WTC11 (cell line): Measurements from ENCODE around the gene SNRPD3. TPM values are rescaled to one million over a fixed set of nuclear protein-coding genes. Genes with fewer than 3 reads are reported as not detected.

Source experiments
- ATAC-seq: fragments of 200-7000 bp; cut with Tn5 transposase; 2 replicates; pipeline ENCODE4 v1.10.0; 2021; ENCODE audit warnings: mild to moderate bottlenecking, moderate library complexity
- CTCF ChIA-PET: fragments of 300-600 bp; sonication (Branson Sonifier 250); formaldehyde crosslinking; loops from one replicate; lab custom pipeline; 2021; ENCODE audit warnings: antibody characterized with exemption; lab: Charles Lee
- POLR2A ChIA-PET: fragments of 350-600 bp; sonication (Branson Sonifier 250); formaldehyde crosslinking; loops from one replicate; lab custom pipeline; 2021; ENCODE audit warnings: antibody characterized with exemption; lab: Charles Lee
- DNase-seq: peaks from one replicate; pipeline ENCODE4 v3.0.0; 2021; ENCODE audit warnings: low spot score
- H3K27ac Mint-ChIP-seq: 2 replicates; pipeline ENCODE4 v1.8.0; 2021; ENCODE audit warnings: mixed read lengths
- H3K27me3 Mint-ChIP-seq: 2 replicates; pipeline ENCODE4 v1.8.0; 2021; ENCODE audit warnings: low read depth, mild to moderate bottlenecking, moderate library complexity, mixed read lengths
- H3K36me3 Mint-ChIP-seq: 2 replicates; pipeline ENCODE4 v1.8.0; 2021; ENCODE audit warnings: mixed read lengths
- H3K4me1 Mint-ChIP-seq: 2 replicates; pipeline ENCODE4 v1.8.0; 2022; ENCODE audit warnings: mixed read lengths
- H3K4me3 Mint-ChIP-seq: 2 replicates; pipeline ENCODE4 v1.8.0; 2021; ENCODE audit warnings: mild to moderate bottlenecking, moderate library complexity, mixed read lengths
- H3K9me3 Mint-ChIP-seq: 2 replicates; pipeline ENCODE4 v1.8.0; 2021; ENCODE audit warnings: mixed read lengths
- FOXJ3 ChIP-seq: sonication (generic); formaldehyde crosslinking; IDR thresholded peaks from 2 replicates; pipeline ENCODE4 v1.9.0; 2021; ENCODE audit warnings: missing genetic modification reagents, mild to moderate bottlenecking, borderline replicate concordance
- FOXK1 ChIP-seq: sonication (generic); formaldehyde crosslinking; IDR thresholded peaks from 2 replicates; pipeline ENCODE4 v1.8.0; 2022; ENCODE audit warnings: mild to moderate bottlenecking, moderate library complexity, missing genetic modification reagents
- FOXP1 ChIP-seq: sonication (generic); formaldehyde crosslinking; IDR thresholded peaks from 2 replicates; pipeline ENCODE4 v1.8.0; 2022; ENCODE audit warnings: missing genetic modification reagents, mild to moderate bottlenecking, moderate library complexity, borderline replicate concordance
- HMGA2 ChIP-seq: fragments of 250-450 bp; sonication (Bioruptor Pico); IDR thresholded peaks from 2 replicates; pipeline ENCODE4 v1.4.0; 2021; ENCODE audit warnings: mild to moderate bottlenecking, moderate library complexity
- IRF2 ChIP-seq: sonication (generic); formaldehyde crosslinking; IDR thresholded peaks from 2 replicates; pipeline ENCODE4 v1.8.0; 2022; ENCODE audit warnings: low read depth, missing genetic modification reagents, borderline replicate concordance
- NFATC4 ChIP-seq: fragments of 250-450 bp; sonication (Bioruptor Pico); IDR thresholded peaks from 2 replicates; pipeline ENCODE4 v1.9.0; 2021; ENCODE audit warnings: mild to moderate bottlenecking
- NR1H2 ChIP-seq: sonication (generic); formaldehyde crosslinking; IDR thresholded peaks from 2 replicates; pipeline ENCODE4 v1.9.0; 2021; ENCODE audit warnings: mild to moderate bottlenecking, moderate library complexity, missing genetic modification reagents
- NR3C1 ChIP-seq: sonication (generic); formaldehyde crosslinking; conservative IDR thresholded peaks from 2 replicates; pipeline ENCODE4 v1.8.1; 2023; ENCODE audit warnings: low read depth, mild to moderate bottlenecking, missing genetic modification reagents
- RELA ChIP-seq: sonication (generic); formaldehyde crosslinking; IDR thresholded peaks from 2 replicates; pipeline ENCODE4 v1.8.1; 2022; ENCODE audit warnings: missing genetic modification reagents, mild to moderate bottlenecking, borderline replicate concordance
- SMAD4 ChIP-seq: sonication (generic); formaldehyde crosslinking; IDR thresholded peaks from 2 replicates; pipeline ENCODE4 v1.8.0; 2022; ENCODE audit warnings: mild to moderate bottlenecking, missing genetic modification reagents
- TCF7 ChIP-seq: sonication (generic); formaldehyde crosslinking; IDR thresholded peaks from 2 replicates; pipeline ENCODE4 v1.8.0; 2022; ENCODE audit warnings: mild to moderate bottlenecking, low read depth, missing genetic modification reagents, moderate library complexity
- ZNF121 ChIP-seq: sonication (generic); formaldehyde crosslinking; IDR thresholded peaks from 2 replicates; pipeline ENCODE4 v1.8.0; 2023; ENCODE audit warnings: missing genetic modification reagents
- ZNF138 ChIP-seq: sonication (generic); formaldehyde crosslinking; conservative IDR thresholded peaks from 2 replicates; pipeline ENCODE4 v1.8.1; 2022; ENCODE audit warnings: mild to moderate bottlenecking, moderate library complexity, missing genetic modification reagents
- ZNF219 ChIP-seq: sonication (generic); formaldehyde crosslinking; IDR thresholded peaks from 2 replicates; pipeline ENCODE4 v1.8.0; 2023; ENCODE audit warnings: missing genetic modification reagents, mild to moderate bottlenecking, borderline replicate concordance
- ZNF232 ChIP-seq: sonication (generic); formaldehyde crosslinking; IDR thresholded peaks from 2 replicates; pipeline ENCODE4 v1.8.0; 2022; ENCODE audit warnings: mild to moderate bottlenecking, missing genetic modification reagents
- ZNF263 ChIP-seq: sonication (generic); formaldehyde crosslinking; IDR thresholded peaks from 2 replicates; pipeline ENCODE4 v1.8.1; 2022; ENCODE audit warnings: low read depth, mild to moderate bottlenecking, moderate library complexity, missing genetic modification reagents
- total RNA-seq: library from RNA; stranded (reverse); gene quantifications from 3 replicates; pipeline ENCODE4 v1.2.3, GENCODE V29; 2021
- TF ChIP-seq, protein P1 (sequence below): fragments of 250-450 bp; sonication (Bioruptor Pico); IDR thresholded peaks from 2 replicates; pipeline ENCODE4 v1.8.0; 2021; ENCODE audit warnings: mild to moderate bottlenecking
- TF ChIP-seq, protein P2 (sequence below): sonication (generic); formaldehyde crosslinking; IDR thresholded peaks from 2 replicates; pipeline ENCODE4 v1.8.1; 2023; ENCODE audit warnings: mild to moderate bottlenecking, missing genetic modification reagents, borderline replicate concordance
- TF ChIP-seq, protein P3 (sequence below): sonication (generic); formaldehyde crosslinking; conservative IDR thresholded peaks from 2 replicates; pipeline ENCODE4 v1.8.1; 2022; ENCODE audit warnings: mild to moderate bottlenecking, missing genetic modification reagents
- TF ChIP-seq, protein P4 (sequence below): sonication (generic); formaldehyde crosslinking; IDR thresholded peaks from 2 replicates; pipeline ENCODE4 v1.8.0; 2022; ENCODE audit warnings: mild to moderate bottlenecking, missing genetic modification reagents
- TF ChIP-seq, protein P5 (sequence below): sonication (generic); formaldehyde crosslinking; IDR thresholded peaks from 2 replicates; pipeline ENCODE4 v1.8.0; 2022; ENCODE audit warnings: mild to moderate bottlenecking, missing genetic modification reagents
- TF ChIP-seq, protein P6 (sequence below): sonication (generic); formaldehyde crosslinking; IDR thresholded peaks from 2 replicates; pipeline ENCODE4 v1.8.1; 2023; ENCODE audit warnings: mild to moderate bottlenecking, missing genetic modification reagents
- TF ChIP-seq, protein P7 (sequence below): sonication (generic); formaldehyde crosslinking; IDR thresholded peaks from 2 replicates; pipeline ENCODE4 v1.8.1; 2022; ENCODE audit warnings: mild to moderate bottlenecking, moderate library complexity, missing genetic modification reagents
- TF ChIP-seq, protein P8 (sequence below): sonication (generic); formaldehyde crosslinking; IDR thresholded peaks from 2 replicates; pipeline ENCODE4 v1.8.1; 2022; ENCODE audit warnings: mild to moderate bottlenecking, missing genetic modification reagents, moderate library complexity, borderline replicate concordance
- TF ChIP-seq, protein P9 (sequence below): sonication (generic); formaldehyde crosslinking; IDR thresholded peaks from 2 replicates; pipeline ENCODE4 v1.8.1; 2022; ENCODE audit warnings: missing genetic modification reagents, borderline replicate concordance

The SNRPD3 gene
- total RNA-seq, 1 experiment from 2014 or later: 198 TPM

DNA sequence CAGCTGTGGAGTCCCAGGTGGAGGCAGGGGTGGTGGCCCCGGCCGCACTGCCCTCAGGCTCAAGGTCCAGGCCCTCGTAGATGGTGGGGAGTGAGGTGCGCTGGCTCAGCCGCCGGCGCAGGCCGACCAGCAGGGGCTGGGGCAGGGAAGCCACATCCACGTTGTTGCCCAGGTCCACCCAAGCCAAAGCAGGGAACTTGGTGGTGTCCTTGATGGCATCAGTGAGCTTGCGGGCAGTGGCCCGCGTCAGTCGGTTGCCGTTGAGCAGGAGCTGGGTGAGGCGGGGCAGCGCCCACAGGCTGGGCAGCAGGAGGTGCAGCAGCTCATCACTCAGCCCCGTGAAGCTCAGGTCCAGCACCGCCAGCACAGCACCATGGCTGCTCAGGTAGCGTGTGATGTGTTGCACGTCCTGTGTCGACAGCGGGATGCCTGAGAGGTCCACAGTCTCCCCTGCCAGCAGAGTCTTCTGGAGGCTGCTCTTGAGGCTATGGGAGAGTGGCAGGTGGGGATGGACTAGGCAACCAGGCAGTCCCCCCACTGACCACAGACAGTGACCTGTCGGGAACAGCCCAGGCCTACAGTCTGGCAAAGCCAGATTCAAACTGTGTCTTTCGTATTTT lies 30.2 kb downstream of the SNRPD3 start:
- CTCF ChIA-PET: no interaction called here
- no peaks in the 10 kb centered on the region for H3K9me3 Mint-ChIP-seq
- TF ChIP-seq, protein P1, sequence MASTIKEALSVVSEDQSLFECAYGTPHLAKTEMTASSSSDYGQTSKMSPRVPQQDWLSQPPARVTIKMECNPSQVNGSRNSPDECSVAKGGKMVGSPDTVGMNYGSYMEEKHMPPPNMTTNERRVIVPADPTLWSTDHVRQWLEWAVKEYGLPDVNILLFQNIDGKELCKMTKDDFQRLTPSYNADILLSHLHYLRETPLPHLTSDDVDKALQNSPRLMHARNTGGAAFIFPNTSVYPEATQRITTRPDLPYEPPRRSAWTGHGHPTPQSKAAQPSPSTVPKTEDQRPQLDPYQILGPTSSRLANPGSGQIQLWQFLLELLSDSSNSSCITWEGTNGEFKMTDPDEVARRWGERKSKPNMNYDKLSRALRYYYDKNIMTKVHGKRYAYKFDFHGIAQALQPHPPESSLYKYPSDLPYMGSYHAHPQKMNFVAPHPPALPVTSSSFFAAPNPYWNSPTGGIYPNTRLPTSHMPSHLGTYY (CRISPR knock-in tag): no peak
- no peak for TF ChIP-seq NR3C1
- TF ChIP-seq FOXP1 (CRISPR knock-in tag): no peak
- TF ChIP-seq ZNF232 (CRISPR knock-in tag): no peak
- TF ChIP-seq, protein P2, sequence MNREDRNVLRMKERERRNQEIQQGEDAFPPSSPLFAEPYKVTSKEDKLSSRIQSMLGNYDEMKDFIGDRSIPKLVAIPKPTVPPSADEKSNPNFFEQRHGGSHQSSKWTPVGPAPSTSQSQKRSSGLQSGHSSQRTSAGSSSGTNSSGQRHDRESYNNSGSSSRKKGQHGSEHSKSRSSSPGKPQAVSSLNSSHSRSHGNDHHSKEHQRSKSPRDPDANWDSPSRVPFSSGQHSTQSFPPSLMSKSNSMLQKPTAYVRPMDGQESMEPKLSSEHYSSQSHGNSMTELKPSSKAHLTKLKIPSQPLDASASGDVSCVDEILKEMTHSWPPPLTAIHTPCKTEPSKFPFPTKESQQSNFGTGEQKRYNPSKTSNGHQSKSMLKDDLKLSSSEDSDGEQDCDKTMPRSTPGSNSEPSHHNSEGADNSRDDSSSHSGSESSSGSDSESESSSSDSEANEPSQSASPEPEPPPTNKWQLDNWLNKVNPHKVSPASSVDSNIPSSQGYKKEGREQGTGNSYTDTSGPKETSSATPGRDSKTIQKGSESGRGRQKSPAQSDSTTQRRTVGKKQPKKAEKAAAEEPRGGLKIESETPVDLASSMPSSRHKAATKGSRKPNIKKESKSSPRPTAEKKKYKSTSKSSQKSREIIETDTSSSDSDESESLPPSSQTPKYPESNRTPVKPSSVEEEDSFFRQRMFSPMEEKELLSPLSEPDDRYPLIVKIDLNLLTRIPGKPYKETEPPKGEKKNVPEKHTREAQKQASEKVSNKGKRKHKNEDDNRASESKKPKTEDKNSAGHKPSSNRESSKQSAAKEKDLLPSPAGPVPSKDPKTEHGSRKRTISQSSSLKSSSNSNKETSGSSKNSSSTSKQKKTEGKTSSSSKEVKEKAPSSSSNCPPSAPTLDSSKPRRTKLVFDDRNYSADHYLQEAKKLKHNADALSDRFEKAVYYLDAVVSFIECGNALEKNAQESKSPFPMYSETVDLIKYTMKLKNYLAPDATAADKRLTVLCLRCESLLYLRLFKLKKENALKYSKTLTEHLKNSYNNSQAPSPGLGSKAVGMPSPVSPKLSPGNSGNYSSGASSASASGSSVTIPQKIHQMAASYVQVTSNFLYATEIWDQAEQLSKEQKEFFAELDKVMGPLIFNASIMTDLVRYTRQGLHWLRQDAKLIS: no peak
- TF ChIP-seq, protein P3, sequence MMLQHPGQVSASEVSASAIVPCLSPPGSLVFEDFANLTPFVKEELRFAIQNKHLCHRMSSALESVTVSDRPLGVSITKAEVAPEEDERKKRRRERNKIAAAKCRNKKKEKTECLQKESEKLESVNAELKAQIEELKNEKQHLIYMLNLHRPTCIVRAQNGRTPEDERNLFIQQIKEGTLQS: no peak
- TF ChIP-seq ZNF121: no peak
- TF ChIP-seq SMAD4 (CRISPR knock-in tag): no peak
- TF ChIP-seq, protein P4, sequence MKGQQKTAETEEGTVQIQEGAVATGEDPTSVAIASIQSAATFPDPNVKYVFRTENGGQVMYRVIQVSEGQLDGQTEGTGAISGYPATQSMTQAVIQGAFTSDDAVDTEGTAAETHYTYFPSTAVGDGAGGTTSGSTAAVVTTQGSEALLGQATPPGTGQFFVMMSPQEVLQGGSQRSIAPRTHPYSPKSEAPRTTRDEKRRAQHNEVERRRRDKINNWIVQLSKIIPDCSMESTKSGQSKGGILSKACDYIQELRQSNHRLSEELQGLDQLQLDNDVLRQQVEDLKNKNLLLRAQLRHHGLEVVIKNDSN: no peak
- no peak for TF ChIP-seq ZNF219 (CRISPR knock-in tag)
- TF ChIP-seq, protein P5, sequence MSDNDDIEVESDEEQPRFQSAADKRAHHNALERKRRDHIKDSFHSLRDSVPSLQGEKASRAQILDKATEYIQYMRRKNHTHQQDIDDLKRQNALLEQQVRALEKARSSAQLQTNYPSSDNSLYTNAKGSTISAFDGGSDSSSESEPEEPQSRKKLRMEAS (CRISPR knock-in tag): no peak
- no peak for TF ChIP-seq TCF7 (CRISPR knock-in tag)
- TF ChIP-seq, protein P6, sequence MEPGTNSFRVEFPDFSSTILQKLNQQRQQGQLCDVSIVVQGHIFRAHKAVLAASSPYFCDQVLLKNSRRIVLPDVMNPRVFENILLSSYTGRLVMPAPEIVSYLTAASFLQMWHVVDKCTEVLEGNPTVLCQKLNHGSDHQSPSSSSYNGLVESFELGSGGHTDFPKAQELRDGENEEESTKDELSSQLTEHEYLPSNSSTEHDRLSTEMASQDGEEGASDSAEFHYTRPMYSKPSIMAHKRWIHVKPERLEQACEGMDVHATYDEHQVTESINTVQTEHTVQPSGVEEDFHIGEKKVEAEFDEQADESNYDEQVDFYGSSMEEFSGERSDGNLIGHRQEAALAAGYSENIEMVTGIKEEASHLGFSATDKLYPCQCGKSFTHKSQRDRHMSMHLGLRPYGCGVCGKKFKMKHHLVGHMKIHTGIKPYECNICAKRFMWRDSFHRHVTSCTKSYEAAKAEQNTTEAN: no peak

DNA sequence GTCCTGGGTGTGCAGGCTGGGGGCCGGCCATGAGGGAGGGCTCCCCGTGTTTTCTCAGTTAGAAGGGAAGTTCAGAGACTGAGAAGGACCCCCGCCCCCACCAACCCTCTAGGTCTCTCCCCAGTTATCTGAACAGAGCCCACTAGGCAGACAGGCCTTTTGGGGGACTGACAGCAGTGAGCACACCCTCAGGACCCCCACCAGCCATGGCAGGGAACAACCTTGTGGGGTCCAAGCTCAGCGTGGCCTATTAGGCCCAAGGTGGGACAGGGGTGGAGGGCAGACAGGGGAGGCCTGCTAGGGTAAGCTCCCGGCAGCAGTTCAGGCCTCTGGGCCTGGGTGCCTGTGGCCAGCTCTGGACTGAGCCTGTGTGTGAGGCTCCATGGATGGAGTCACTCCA lies 31.5 kb downstream of the SNRPD3 start:
- Mint-ChIP-seq H3K36me3 (no peaks in the 10 kb centered on the region), H3K4me3 (no peak overlapping the region), H3K9me3 (no peaks in the 10 kb centered on the region), H3K27me3 (no peaks in the 10 kb centered on the region), H3K4me1 (peaks cover 3% of the 10 kb centered on the region; the same call in 1 of the 2 replicates), H3K27ac (no peak overlapping the region)
- ChIA-PET POLR2A (no interaction called here), CTCF (no interaction called here)
- DNase-seq (no peak), ATAC-seq (no peak)
- TF ChIP-seq, protein P7, sequence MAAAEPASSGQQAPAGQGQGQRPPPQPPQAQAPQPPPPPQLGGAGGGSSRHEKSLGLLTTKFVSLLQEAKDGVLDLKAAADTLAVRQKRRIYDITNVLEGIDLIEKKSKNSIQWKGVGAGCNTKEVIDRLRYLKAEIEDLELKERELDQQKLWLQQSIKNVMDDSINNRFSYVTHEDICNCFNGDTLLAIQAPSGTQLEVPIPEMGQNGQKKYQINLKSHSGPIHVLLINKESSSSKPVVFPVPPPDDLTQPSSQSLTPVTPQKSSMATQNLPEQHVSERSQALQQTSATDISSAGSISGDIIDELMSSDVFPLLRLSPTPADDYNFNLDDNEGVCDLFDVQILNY: no peak
- no peak for TF ChIP-seq NFATC4 (CRISPR knock-in tag)
- TF ChIP-seq IRF2 (CRISPR knock-in tag): no peak
- no peak for TF ChIP-seq NR1H2 (CRISPR knock-in tag)
- TF ChIP-seq, protein P8, sequence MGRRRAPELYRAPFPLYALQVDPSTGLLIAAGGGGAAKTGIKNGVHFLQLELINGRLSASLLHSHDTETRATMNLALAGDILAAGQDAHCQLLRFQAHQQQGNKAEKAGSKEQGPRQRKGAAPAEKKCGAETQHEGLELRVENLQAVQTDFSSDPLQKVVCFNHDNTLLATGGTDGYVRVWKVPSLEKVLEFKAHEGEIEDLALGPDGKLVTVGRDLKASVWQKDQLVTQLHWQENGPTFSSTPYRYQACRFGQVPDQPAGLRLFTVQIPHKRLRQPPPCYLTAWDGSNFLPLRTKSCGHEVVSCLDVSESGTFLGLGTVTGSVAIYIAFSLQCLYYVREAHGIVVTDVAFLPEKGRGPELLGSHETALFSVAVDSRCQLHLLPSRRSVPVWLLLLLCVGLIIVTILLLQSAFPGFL (CRISPR knock-in tag): no peak
- TF ChIP-seq ZNF138 (CRISPR knock-in tag): no peak
- no peak for TF ChIP-seq NR3C1
- no peak for TF ChIP-seq FOXJ3 (CRISPR knock-in tag)
- no peak for TF ChIP-seq RELA (CRISPR knock-in tag)
- TF ChIP-seq FOXK1 (CRISPR knock-in tag): no peak
- TF ChIP-seq ZNF263: no peak
- TF ChIP-seq, protein P9, sequence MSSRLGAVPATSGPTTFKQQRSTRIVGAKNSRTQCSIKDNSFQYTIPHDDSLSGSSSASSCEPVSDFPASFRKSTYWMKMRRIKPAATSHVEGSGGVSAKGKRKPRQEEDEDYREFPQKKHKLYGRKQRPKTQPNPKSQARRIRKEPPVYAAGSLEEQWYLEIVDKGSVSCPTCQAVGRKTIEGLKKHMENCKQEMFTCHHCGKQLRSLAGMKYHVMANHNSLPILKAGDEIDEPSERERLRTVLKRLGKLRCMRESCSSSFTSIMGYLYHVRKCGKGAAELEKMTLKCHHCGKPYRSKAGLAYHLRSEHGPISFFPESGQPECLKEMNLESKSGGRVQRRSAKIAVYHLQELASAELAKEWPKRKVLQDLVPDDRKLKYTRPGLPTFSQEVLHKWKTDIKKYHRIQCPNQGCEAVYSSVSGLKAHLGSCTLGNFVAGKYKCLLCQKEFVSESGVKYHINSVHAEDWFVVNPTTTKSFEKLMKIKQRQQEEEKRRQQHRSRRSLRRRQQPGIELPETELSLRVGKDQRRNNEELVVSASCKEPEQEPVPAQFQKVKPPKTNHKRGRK (CRISPR knock-in tag): no peak
- no peak for TF ChIP-seq ZNF121
- no peak for TF ChIP-seq HMGA2 (CRISPR knock-in tag)

More for the DNA sequence above, 30.2 kb downstream of the SNRPD3 start:
- no peaks in the 10 kb centered on the region for H3K27me3 Mint-ChIP-seq
- H3K4me1 Mint-ChIP-seq: no peaks in the 10 kb centered on the region
- ATAC-seq: no peak
- POLR2A ChIA-PET: no interaction called here
- no peak for DNase-seq
- no peak overlapping the region for H3K27ac Mint-ChIP-seq
- no peak overlapping the region for H3K4me3 Mint-ChIP-seq
- no peaks in the 10 kb centered on the region for H3K36me3 Mint-ChIP-seq
